ENCODE results near the gene NCOA7. TPM values are rescaled to one million over a fixed set of nuclear protein-coding genes. Genes with fewer than 3 reads are reported as not detected.
A peak's percentile ranks its signal among the peaks of the same experiment; 100 is the strongest.

NCOA7 gene
- total RNA-seq, 2 donors from 2014 or later = 11.4 to 15.2 TPM

GRCh38 chr6:125753218-125753936, 37.4 kb upstream of the NCOA7 start:
- no peaks in the 10 kb centered on the region for H3K9me3 ChIP-seq (ENCODE audit: control insufficient read depth, low read length)
- no peaks in the 10 kb centered on the region for H3K36me3 ChIP-seq (ENCODE audit: control insufficient read depth, insufficient read depth, low read length)
- peaks cover 29% of the 10 kb centered on the region for H3K27me3 ChIP-seq (ENCODE audit: control insufficient read depth, insufficient read depth, low read length, poor library complexity, severe bottlenecking)
- Mint-ChIP-seq H3K27me3 (ENCODE audit: insufficient read depth) (peaks cover 15% of the 10 kb centered on the region), H3K27ac (no peak overlapping the region), H3K36me3 (ENCODE audit: low read depth) (peaks cover 6% of the 10 kb centered on the region), H3K9me3 (no peaks in the 10 kb centered on the region), H3K4me3 (no peak overlapping the region), H3K4me1 (peaks cover 26% of the 10 kb centered on the region)
- TF ChIP-seq CTCF (conservative IDR thresholded peaks at IDR 0.05) = peak; percentile 77
- no peaks in the 10 kb centered on the region for H3K4me1 ChIP-seq (ENCODE audit: control insufficient read depth, insufficient read depth, low read length)
- no peak overlapping the region for H3K27ac ChIP-seq (ENCODE audit: low read depth, low read length)
- H3K9ac ChIP-seq (ENCODE audit: extremely low read depth, low read length, poor library complexity, severe bottlenecking) = no peak overlapping the region
- no peak for DNase-seq
- 20 to 50% methylated on average over 1 to 5 of the region's 5 CpGs for WGBS, 2 experiments (ENCODE audit: insufficient coverage in 1 of 2, insufficient read length in 1 of 2)
- no peak overlapping the region for H3K4me3 ChIP-seq (ENCODE audit: low read length)

GRCh38 chr6:125753937-125754259, 36.9 kb upstream of the NCOA7 start:
- Histone ChIP-seq H3K4me1 (ENCODE audit: control insufficient read depth, insufficient read depth, low read length) (no peaks in the 10 kb centered on the region), H3K9me3 (ENCODE audit: control insufficient read depth, low read length) (no peaks in the 10 kb centered on the region), H3K9ac (ENCODE audit: extremely low read depth, low read length, poor library complexity, severe bottlenecking) (no peak overlapping the region), H3K4me3 (ENCODE audit: low read length) (no peak overlapping the region), H3K27ac (ENCODE audit: low read depth, low read length) (no peak overlapping the region), H3K36me3 (ENCODE audit: control insufficient read depth, insufficient read depth, low read length) (no peaks in the 10 kb centered on the region), H3K27me3 (ENCODE audit: control insufficient read depth, insufficient read depth, low read length, poor library complexity, severe bottlenecking) (peaks cover 24% of the 10 kb centered on the region)
- Mint-ChIP-seq H3K27ac (no peak overlapping the region), H3K36me3 (ENCODE audit: low read depth) (peaks cover 7% of the 10 kb centered on the region), H3K4me3 (no peak overlapping the region), H3K9me3 (no peaks in the 10 kb centered on the region), H3K27me3 (ENCODE audit: insufficient read depth) (peaks cover 11% of the 10 kb centered on the region), H3K4me1 (peaks cover 26% of the 10 kb centered on the region)
- peak; percentile 6 for TF ChIP-seq CTCF (conservative IDR thresholded peaks at IDR 0.05)
- no peak for DNase-seq

GRCh38 chr6:125754566-125754965, 36.2 kb upstream of the NCOA7 start:
- H3K4me3 Mint-ChIP-seq = no peak overlapping the region
- peaks cover 21% of the 10 kb centered on the region for H3K27me3 ChIP-seq (ENCODE audit: control insufficient read depth, insufficient read depth, low read length, poor library complexity, severe bottlenecking)
- H3K9ac ChIP-seq (ENCODE audit: extremely low read depth, low read length, poor library complexity, severe bottlenecking) = no peak overlapping the region
- no peaks in the 10 kb centered on the region for H3K9me3 Mint-ChIP-seq
- no peak overlapping the region for H3K27ac Mint-ChIP-seq
- no peak for DNase-seq
- 60 to 66% methylated on average over 1 to 2 of the region's 2 CpGs for WGBS, 2 experiments (ENCODE audit: insufficient coverage in 1 of 2, insufficient read length in 1 of 2)
- H3K36me3 ChIP-seq (ENCODE audit: control insufficient read depth, insufficient read depth, low read length) = no peaks in the 10 kb centered on the region
- no peak overlapping the region for H3K27ac ChIP-seq (ENCODE audit: low read depth, low read length)
- no peak overlapping the region for H3K4me3 ChIP-seq (ENCODE audit: low read length)
- peaks cover 13% of the 10 kb centered on the region for H3K36me3 Mint-ChIP-seq (ENCODE audit: low read depth)
- peaks cover 29% of the 10 kb centered on the region for H3K4me1 Mint-ChIP-seq
- H3K4me1 ChIP-seq (ENCODE audit: control insufficient read depth, insufficient read depth, low read length) = no peaks in the 10 kb centered on the region
- peaks cover 11% of the 10 kb centered on the region for H3K27me3 Mint-ChIP-seq (ENCODE audit: insufficient read depth)
- H3K9me3 ChIP-seq (ENCODE audit: control insufficient read depth, low read length) = no peaks in the 10 kb centered on the region
- no peak for TF ChIP-seq CTCF (conservative IDR thresholded peaks at IDR 0.05)
